Heart right ventricle (tissue), 16 donors: ENCODE results near the gene ITGBL1. TPM values are rescaled to one million over a fixed set of nuclear protein-coding genes. Genes with fewer than 3 reads are reported as not detected.

ENCODE experiments used
- ATAC-seq, 8 donors: fragments of 200-7000 bp; cut with Tn5 transposase; one replicate each; pipeline ENCODE4 v1.9.1; 2020; ENCODE audit warnings: mild to moderate bottlenecking in 8 of 8, moderate library complexity in 8 of 8, moderate number of reproducible peaks in 1 of 8
- DNase-seq, 2 donors: peaks; one replicate each; pipeline ENCODE4 v3.0.0-alpha.2; 2020
- H3K27ac ChIP-seq, 10 donors: fragments of 200-600 bp; sonication (generic) in 2 of 10; one replicate each; pipeline versions ENCODE4 v1.5.0 to v1.8.0; 2020 to 2022; ENCODE audit warnings: mild to moderate bottlenecking in 3 of 10
- H3K27me3 ChIP-seq, 7 donors: fragments of 200-600 bp; one replicate each; pipeline ENCODE4 v1.8.0; 2021 to 2022; ENCODE audit warnings: mild to moderate bottlenecking in 2 of 7
- H3K36me3 ChIP-seq, 9 donors: fragments of 200-600 bp; sonication (generic) in 1 of 9; one replicate each; pipeline versions ENCODE4 v1.5.0 to v1.8.0; 2020 to 2022; ENCODE audit warnings: mild to moderate bottlenecking in 2 of 9
- H3K4me1 ChIP-seq, 9 donors: fragments of 200-600 bp; sonication (generic) in 1 of 9; one replicate each; pipeline versions ENCODE4 v1.5.0 to v1.8.0; 2020 to 2022; ENCODE audit warnings: mild to moderate bottlenecking in 4 of 9
- H3K4me3 ChIP-seq, 10 donors: fragments of 200-600 bp; sonication (generic) in 2 of 10; one replicate each; pipeline versions ENCODE4 v1.5.0 to v1.8.0; 2020 to 2022; ENCODE audit warnings: mild to moderate bottlenecking in 7 of 10, moderate library complexity in 2 of 10
- H3K9me3 ChIP-seq, 11 donors: fragments of 200-600 bp in 10 of 11; sonication (generic) in 2 of 11; one replicate each; pipeline versions ENCODE4 v1.5.0 to v1.8.0; 2013 to 2022; ENCODE audit warnings: mild to moderate bottlenecking in 2 of 11, control low read depth in 1 of 11, moderate library complexity in 1 of 11
- CTCF ChIP-seq, 9 donors: fragments of 200-600 bp; sonication (generic) in 2 of 9; IDR thresholded peaks; one replicate each; pipeline versions ENCODE4 v1.5.0 to v1.8.0; 2021 to 2022; ENCODE audit warnings: antibody characterized with exemption in 9 of 9, mild to moderate bottlenecking in 5 of 9, moderate library complexity in 1 of 9
- WGBS, 2 donors: extraction: QIAGEN DNeasy Blood & Tissue Kit; methylation state at CpG; one replicate each; pipeline ENCODE4 v1.1.7; 2013; ENCODE audit warnings: inconsistent platforms in 1 of 2; 5-methylcytosine and 5-hydroxymethylcytosine counted together
- intact Hi-C, 10 donors: fragments of 100-400 bp; cut with DNase I; formaldehyde crosslinking; loops; one replicate each; pipeline versions ENCODE4 v1.11.1 to v1.14.2; 2022
- polyA plus RNA-seq, 2 donors: library from polyadenylated mRNA; stranded (reverse); fragments of 200-250 nt; gene quantifications; one replicate each; pipeline ENCODE4 v1.2.3, GENCODE V29; 2013
- total RNA-seq, 10 donors: library from RNA; stranded (reverse); fragmentation: NEBNext Ultra II Directional in 3 of 10; extraction: Animal tissue kit (Norgen Biotek cat#: 25700) in 3 of 10; gene quantifications; one replicate each; pipeline versions ENCODE4 v1.2.1 to v1.2.4, GENCODE V29; 2021 to 2023
- donor health status: Arrhythmogenic right ventricular cardiomyopathy.
- donor health status: ischemic (EF 13 %, LVEDD 7.1; RV severe dilation, severe dysfunction).
- donor health status: healthy with polysubstance abuse.
- donor health status: DM: no; HTN: yes; CAD: no.
- donor health status: DM: no; HTN: no; CAD: no.
- donor health status: ischemic (EF 25% LVEDD 6.9; RV normal size, moderate dysfunction).
- donor health status: ischemic (EF 25% LVEDD 5.7; RV mildly dilated, moderate dysfunction).
- donor health status: healthy.
- donor health status: DM: yes; HTN: yes; CAD: no.
- donor health status: Ischemic cardiomyopathy.
- donor health status: ischemic (EF 35%, LVEDD 5.7; RV mildly dilated, moderate dysfunction).
- donor health status: nonischemic (EF 11% LVEDD 7.7; RV severe dilation, severe dysfunction).
- donor health status: DM: yes; HTN: yes; CAD: no.
- donor health status: PGD.
- donor health status: ischemic (EF 29% LVEDD 5.4; RV normal size, mild dysfunction).
- donor health status: nonischemic (EF 23%, LVEDD 6.1; RV moderate dilation, normal function).

ITGBL1 gene
- total and polyA plus RNA-seq, 12 donors: 0.78 to 11.9 (median 4.3) TPM

DNA sequence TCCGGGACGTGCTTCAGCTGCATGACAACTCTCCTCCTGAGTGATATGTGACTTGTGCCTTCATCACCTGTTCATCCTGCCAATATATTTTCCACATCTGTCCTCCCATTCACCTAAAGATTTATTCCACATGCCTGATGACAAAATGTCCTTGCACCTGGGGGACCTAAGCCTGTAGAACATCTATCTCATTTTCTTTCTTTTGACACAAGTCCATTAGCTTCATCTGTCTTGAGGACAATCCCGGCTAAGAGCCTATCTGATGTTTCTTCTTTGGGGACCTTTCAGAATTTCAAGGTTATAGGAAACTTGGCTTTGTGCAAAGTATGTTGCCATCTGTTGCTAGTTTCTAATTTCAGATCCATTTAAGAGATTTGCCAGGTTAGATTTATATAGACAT is 41.1 kb downstream of the ITGBL1 start:
- 55 to 65% methylated on average over 3 of the region's 3 CpGs for WGBS, 2 donors
- ATAC-seq: no peak
- intact Hi-C loops: no loop called here

GRCh38 chr13:101499406-101499805 is 46.9 kb downstream of the ITGBL1 start:
- TF ChIP-seq CTCF (IDR thresholded peaks at IDR 0.05): no peak
- intact Hi-C loops: no loop called here
- H3K9me3 ChIP-seq: no peaks in the 10 kb centered on the region

More for the DNA sequence above, 41.1 kb downstream of the ITGBL1 start:
- no peak for DNase-seq
- Histone ChIP-seq H3K27me3 (no peaks in the 10 kb centered on the region), H3K4me1 (no peaks in the 10 kb centered on the region), H3K36me3 (no peaks in the 10 kb centered on the region), H3K4me3 (no peak overlapping the region), H3K9me3 (peaks cover 0 to 3% (median 0%) of the 10 kb centered on the region in 11 donors), H3K27ac (no peak overlapping the region)
- no peak for TF ChIP-seq CTCF (IDR thresholded peaks at IDR 0.05)

GRCh38 chr13:101502618-101503017 is 50.1 kb downstream of the ITGBL1 start:
- Histone ChIP-seq H3K9me3 (no peaks in the 10 kb centered on the region), H3K4me3 (no peak overlapping the region), H3K27ac (no peak overlapping the region), H3K4me1 (no peaks in the 10 kb centered on the region), H3K36me3 (no peaks in the 10 kb centered on the region), H3K27me3 (no peaks in the 10 kb centered on the region)
- 60 to 66% methylated on average over 2 of the region's 2 CpGs for WGBS, 2 donors
- intact Hi-C loops: no loop called here
- DNase-seq: no peak
- no peak for ATAC-seq
- no peak for TF ChIP-seq CTCF (IDR thresholded peaks at IDR 0.05)

More at GRCh38 chr13:101499406-101499805, 46.9 kb downstream of the ITGBL1 start:
- no peak overlapping the region for H3K4me3 ChIP-seq
- H3K27me3 ChIP-seq: no peaks in the 10 kb centered on the region
- H3K27ac ChIP-seq: no peak overlapping the region
- DNase-seq (no peak), ATAC-seq (no peak)
- WGBS, 2 donors: 82 to 88% methylated on average over 2 of the region's 2 CpGs
- H3K36me3 ChIP-seq: no peaks in the 10 kb centered on the region
- H3K4me1 ChIP-seq: no peaks in the 10 kb centered on the region

DNA sequence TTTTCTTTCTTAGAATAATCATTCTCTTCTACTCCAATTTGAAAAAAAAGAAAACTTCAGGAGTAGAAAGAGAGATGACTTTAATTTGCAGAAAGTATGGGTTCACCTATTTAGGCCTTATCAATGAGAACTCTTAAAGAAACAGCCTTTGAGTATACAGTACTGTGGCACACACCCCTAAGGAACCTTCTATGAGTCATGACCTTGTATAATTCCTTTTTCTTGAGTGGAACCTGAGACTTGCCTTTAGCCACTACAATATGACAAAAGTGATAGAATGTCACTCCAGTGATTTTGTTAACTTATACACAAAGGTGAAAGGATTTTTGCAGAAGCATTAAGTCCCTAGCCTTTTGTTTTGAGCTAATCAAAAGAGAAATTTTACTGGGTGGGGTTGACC is 58.7 kb downstream of the ITGBL1 start:
- intact Hi-C loops: loop anchor here in 5 of 10 donors (5.0 to 10.0 kb wide), 4 partner anchors 114 to 1044 kb away; no protein-coding TSS in a partner anchor
- Histone ChIP-seq H3K4me1 (no peaks in the 10 kb centered on the region), H3K4me3 (no peak overlapping the region), H3K9me3 (peaks cover 0 to 9% (median 0%) of the 10 kb centered on the region in 11 donors), H3K36me3 (no peaks in the 10 kb centered on the region), H3K27ac (no peak overlapping the region), H3K27me3 (no peaks in the 10 kb centered on the region)
- no peak for ATAC-seq
- no peak for TF ChIP-seq CTCF (IDR thresholded peaks at IDR 0.05)
- no peak for DNase-seq
